ENCODE measurements around the gene RMP24. TPM values are rescaled to one million over a fixed set of nuclear protein-coding genes. Genes with fewer than 3 reads are reported as not detected.

The RMP24 gene

DNA sequence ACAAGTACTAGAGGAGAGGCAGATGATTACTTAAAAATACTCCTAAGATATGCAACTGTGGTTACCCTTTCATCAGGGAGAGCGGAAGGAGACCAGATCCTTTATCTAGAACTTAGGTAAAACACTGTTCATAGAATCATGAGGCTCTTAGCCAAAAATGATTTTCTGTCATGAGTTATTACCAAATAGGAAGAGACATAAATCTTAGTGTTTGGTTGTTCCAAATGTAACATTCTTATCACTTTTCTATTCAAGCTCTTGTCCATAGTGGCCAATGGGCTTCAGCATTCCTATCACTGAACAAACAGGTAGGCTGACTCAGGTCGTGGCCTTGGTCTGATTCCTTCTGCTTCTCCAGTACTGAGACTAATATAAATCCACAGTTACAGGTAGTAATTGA lies 56.4 kb downstream of the RMP24 start:
- CTCF ChIA-PET, result interaction anchor here (1.0 to 5.1 kb wide), 2 partner anchors 11 to 256 kb away, joined by 4 to 22 read pairs; no protein-coding TSS in a partner anchor
- 91% methylated on average over 2 of the region's 2 CpGs for WGBS (ENCODE audit: low lambda C conversion rate)
- POLR2A ChIA-PET, result no interaction called here

More for the DNA sequence above, 56.4 kb downstream of the RMP24 start:
- Histone ChIP-seq H3F3A (replicated peaks; ENCODE audit: insufficient read depth) (no peaks in the 10 kb centered on the region), H3K4me2 (no peak overlapping the region), H3K4me3 (ENCODE audit: low read depth in 2 of 2, low read length in 1 of 2) (no peak overlapping the region), H3K4me1 (ENCODE audit: control insufficient read depth in 1 of 2, insufficient read depth in 2 of 2, low read depth in 1 of 2, low read length in 1 of 2) (peaks cover 6 to 13% of the 10 kb centered on the region in 2 experiments; a peak in 2 of 4 replicates), H4K20me1 (ENCODE audit: insufficient read depth) (0 out of 2 replicates have a peak, but pooled peaks cover 4% of the 10 kb centered on the region), H3K79me2 (ENCODE audit: insufficient read depth) (peaks cover 12% of the 10 kb centered on the region; the same call in 1 of the 2 replicates), H3K36me3 (replicated peaks in 1 of 2; ENCODE audit: control insufficient read depth in 1 of 2, insufficient read depth in 2 of 2, low read length in 1 of 2) (peaks cover 34 to 36% of the 10 kb centered on the region in 2 experiments), H3K27ac (ENCODE audit: low read depth in 2 of 2, low read length in 1 of 2) (no peak overlapping the region; a peak in 1 of 4 replicates), H2AFZ (ENCODE audit: low read depth) (no peak overlapping the region), H3K9me3 (no peaks in the 10 kb centered on the region), H3K27me3 (ENCODE audit: insufficient read depth) (no peaks in the 10 kb centered on the region), H3K9ac (no peak overlapping the region), H3K9me2 (no peaks in the 10 kb centered on the region)
- TF ChIP-seq CTCF (IDR thresholded peaks at IDR 0.05) (no peak), MEF2A (IDR thresholded peaks at IDR 0.05; ENCODE audit: borderline replicate concordance, low read depth) (no peak), NRF1 (IDR thresholded peaks at IDR 0.05; ENCODE audit: low read depth, low read length) (no peak), FOSL2 (IDR thresholded peaks at IDR 0.05; ENCODE audit: borderline replicate concordance, low read depth) (no peak), EP300 (IDR thresholded peaks at IDR 0.05; ENCODE audit: borderline replicate concordance in 1 of 2, low read depth in 1 of 2, low read length in 1 of 2) (no peak), CHD2 (IDR thresholded peaks at IDR 0.05; ENCODE audit: low read length, partially characterized antibody) (no peak), POLR2AphosphoS5 (IDR thresholded peaks at IDR 0.05; ENCODE audit: low read depth, low read length) (no peak), SIN3A (IDR thresholded peaks at IDR 0.05; ENCODE audit: borderline replicate concordance, low read depth, low read length) (no peak), TCF12 (IDR thresholded peaks at IDR 0.05) (no peak), SMC3 (IDR thresholded peaks at IDR 0.05; ENCODE audit: low read depth, low read length) (no peak), PBX3 (IDR thresholded peaks at IDR 0.05) (no peak), RFX5 (IDR thresholded peaks at IDR 0.05; ENCODE audit: low read length) (no peak)
- no peak for DNase-seq

Small RNAs within 50 kb of the gene (small RNA-seq; reads per million reads assigned to genes)
- 0 to 5.2 (median 0.06) reads per million in 7 experiments for gene MIR3929

Other genes starting within 250 kb of the RMP24 start
- gene RPRD1A, start 94.9 kb downstream of the RMP24 start, polyA plus RNA-seq (2012; rRNA removed), result 28.9 and 44.4 TPM in 2 replicates
- gene SLC39A6, start 156.7 kb downstream of the RMP24 start, polyA plus RNA-seq (2012; rRNA removed), result 67.4 and 112 TPM in 2 replicates
- gene ELP2, start 157.2 kb downstream of the RMP24 start, polyA plus RNA-seq (2012; rRNA removed), result 38.3 and 48.5 TPM in 2 replicates
- gene MOCOS, start 214.8 kb downstream of the RMP24 start, polyA plus RNA-seq (2012; rRNA removed), result 1.2 TPM in 2 replicates